Testis (tissue), 3 donors: ENCODE results near the gene RNU4-1. TPM values are rescaled to one million over a fixed set of nuclear protein-coding genes. Genes with fewer than 3 reads are reported as not detected.

ENCODE experiments used
- DNase-seq: peaks from one replicate; pipeline ENCODE4 v3.0.0-alpha.2; 2019
- H3K27ac ChIP-seq, 2 donors: fragments of 200-600 bp; sonication (generic); one replicate each; pipeline ENCODE4 v1.5.1; 2019
- H3K27me3 ChIP-seq: fragments of 200-600 bp; sonication (generic); one replicate; pipeline ENCODE4 v1.5.1; 2019
- H3K36me3 ChIP-seq: fragments of 200-600 bp; sonication (generic); one replicate; pipeline ENCODE4 v1.5.1; 2017; ENCODE audit warnings: low read depth; ENCODE audit errors: missing control alignments
- H3K4me1 ChIP-seq: fragments of 200-600 bp; sonication (generic); one replicate; pipeline ENCODE4 v1.5.1; 2019
- H3K4me3 ChIP-seq, 2 donors: fragments of 200-600 bp; sonication (generic); one replicate each; pipeline ENCODE4 v1.5.1; 2017 to 2019
- H3K9me3 ChIP-seq: fragments of 200-600 bp; sonication (generic); one replicate; pipeline ENCODE4 v1.5.1; 2017
- POLR2A ChIP-seq: fragments of 450-650 bp; IDR thresholded peaks from one replicate; pipeline ENCODE4 v1.6.1; 2017; ENCODE audit warnings: antibody characterized with exemption, mild to moderate bottlenecking, moderate library complexity
- WGBS, 2 donors: methylation state at CpG; one replicate each; pipeline ENCODE4 v1.1.5; 2018; 5-methylcytosine and 5-hydroxymethylcytosine counted together
- intact Hi-C: fragments of 100-400 bp; cut with DNase I; formaldehyde crosslinking; loops from one replicate; pipeline ENCODE4 v1.15.1; 2023; ENCODE audit warnings: low total_unique reads
- polyA plus RNA-seq: library from polyadenylated mRNA; stranded (reverse); fragments of 350-450 nt; fragmentation: Illumina TruSeq; extraction: RNeasy Lipid Tissue Mini Kit (QIAGEN cat#74804); gene quantifications from one replicate; pipeline ENCODE4 v1.2.3, GENCODE V29; 2014; ENCODE audit warnings: low read depth, low replicate concordance; ENCODE audit not compliant: insufficient read depth
- total RNA-seq, 2 donors: library from RNA; depleted of rRNA; stranded (reverse); fragments of >200 nt; gene quantifications; one replicate each; pipeline ENCODE4 v1.2.3, GENCODE V29; 2016
- TF ChIP-seq, protein P1 (sequence below), 3 experiments: fragments of 450-650 bp in 2 of 3; fragments of 200-600 bp in 1 of 3; sonication (generic) in 1 of 3; IDR thresholded peaks; one replicate each; pipeline ENCODE4 v1.5.1; 2016 to 2019; ENCODE audit warnings: antibody characterized with exemption in 3 of 3, mild to moderate bottlenecking in 2 of 3, moderate library complexity in 1 of 3

Gene RNU4-1
- total and polyA plus RNA-seq, 3 donors from 2014 or later, result under 0.01 TPM; not detected in 1

DNA sequence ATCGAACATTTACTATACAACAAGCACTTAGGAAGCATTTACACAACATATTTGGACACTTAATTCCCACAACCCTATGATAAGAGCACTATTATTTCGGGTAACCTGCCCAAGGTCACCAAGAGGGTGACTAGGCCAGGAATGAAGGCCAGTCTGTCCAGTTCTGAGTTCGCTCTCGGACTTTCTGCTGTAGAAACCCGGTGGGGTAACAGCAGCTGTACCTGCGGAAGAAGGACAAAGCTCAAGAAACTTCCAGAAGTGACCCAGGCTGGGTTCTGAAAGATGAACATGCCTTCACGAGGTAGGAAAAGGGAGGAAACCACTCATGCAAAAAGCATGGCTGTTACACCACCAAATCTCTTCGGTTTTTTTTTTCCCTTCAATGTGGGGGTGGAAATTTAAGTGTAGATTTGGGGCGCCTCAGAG lies 23.8 kb upstream of the RNU4-1 start:
- Histone ChIP-seq H3K4me1 (peaks cover 7% of the 10 kb centered on the region), H3K4me3 (peak overlapping the region; percentile 53 to 75), H3K9me3 (no peaks in the 10 kb centered on the region), H3K27me3 (no peaks in the 10 kb centered on the region), H3K36me3 (no peaks in the 10 kb centered on the region), H3K27ac (peak overlapping the region; percentile 82 to 87)
- WGBS, 2 donors, result 12% methylated on average over 9 of the region's 9 CpGs
- TF ChIP-seq, protein P1, sequence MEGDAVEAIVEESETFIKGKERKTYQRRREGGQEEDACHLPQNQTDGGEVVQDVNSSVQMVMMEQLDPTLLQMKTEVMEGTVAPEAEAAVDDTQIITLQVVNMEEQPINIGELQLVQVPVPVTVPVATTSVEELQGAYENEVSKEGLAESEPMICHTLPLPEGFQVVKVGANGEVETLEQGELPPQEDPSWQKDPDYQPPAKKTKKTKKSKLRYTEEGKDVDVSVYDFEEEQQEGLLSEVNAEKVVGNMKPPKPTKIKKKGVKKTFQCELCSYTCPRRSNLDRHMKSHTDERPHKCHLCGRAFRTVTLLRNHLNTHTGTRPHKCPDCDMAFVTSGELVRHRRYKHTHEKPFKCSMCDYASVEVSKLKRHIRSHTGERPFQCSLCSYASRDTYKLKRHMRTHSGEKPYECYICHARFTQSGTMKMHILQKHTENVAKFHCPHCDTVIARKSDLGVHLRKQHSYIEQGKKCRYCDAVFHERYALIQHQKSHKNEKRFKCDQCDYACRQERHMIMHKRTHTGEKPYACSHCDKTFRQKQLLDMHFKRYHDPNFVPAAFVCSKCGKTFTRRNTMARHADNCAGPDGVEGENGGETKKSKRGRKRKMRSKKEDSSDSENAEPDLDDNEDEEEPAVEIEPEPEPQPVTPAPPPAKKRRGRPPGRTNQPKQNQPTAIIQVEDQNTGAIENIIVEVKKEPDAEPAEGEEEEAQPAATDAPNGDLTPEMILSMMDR (IDR thresholded peaks at IDR 0.05), result no peak
- TF ChIP-seq POLR2A, result no peak
- intact Hi-C loops, result no loop called here
- no peak for DNase-seq

DNA sequence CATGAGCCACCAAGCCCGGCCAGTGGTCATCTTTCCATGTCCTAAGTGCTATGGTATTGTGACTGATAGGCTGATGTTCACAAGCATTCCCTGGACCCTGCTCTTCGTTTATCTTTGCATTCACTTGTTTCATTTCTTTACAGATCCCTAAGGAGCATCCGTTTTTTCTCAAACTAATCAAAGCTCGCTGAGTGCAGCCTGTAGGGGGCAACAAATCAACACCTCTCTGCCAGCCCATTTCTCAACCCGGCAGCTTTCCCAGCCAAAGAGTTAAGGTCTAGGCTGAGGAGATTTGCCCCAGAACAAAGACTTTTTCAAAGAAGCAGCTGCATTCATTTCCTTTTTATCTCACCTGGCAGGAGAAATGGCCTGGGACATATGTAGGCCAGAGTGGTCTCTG lies 21.2 kb upstream of the RNU4-1 start:
- 67 to 70% methylated on average over 5 of the region's 5 CpGs for WGBS, 2 donors

DNA sequence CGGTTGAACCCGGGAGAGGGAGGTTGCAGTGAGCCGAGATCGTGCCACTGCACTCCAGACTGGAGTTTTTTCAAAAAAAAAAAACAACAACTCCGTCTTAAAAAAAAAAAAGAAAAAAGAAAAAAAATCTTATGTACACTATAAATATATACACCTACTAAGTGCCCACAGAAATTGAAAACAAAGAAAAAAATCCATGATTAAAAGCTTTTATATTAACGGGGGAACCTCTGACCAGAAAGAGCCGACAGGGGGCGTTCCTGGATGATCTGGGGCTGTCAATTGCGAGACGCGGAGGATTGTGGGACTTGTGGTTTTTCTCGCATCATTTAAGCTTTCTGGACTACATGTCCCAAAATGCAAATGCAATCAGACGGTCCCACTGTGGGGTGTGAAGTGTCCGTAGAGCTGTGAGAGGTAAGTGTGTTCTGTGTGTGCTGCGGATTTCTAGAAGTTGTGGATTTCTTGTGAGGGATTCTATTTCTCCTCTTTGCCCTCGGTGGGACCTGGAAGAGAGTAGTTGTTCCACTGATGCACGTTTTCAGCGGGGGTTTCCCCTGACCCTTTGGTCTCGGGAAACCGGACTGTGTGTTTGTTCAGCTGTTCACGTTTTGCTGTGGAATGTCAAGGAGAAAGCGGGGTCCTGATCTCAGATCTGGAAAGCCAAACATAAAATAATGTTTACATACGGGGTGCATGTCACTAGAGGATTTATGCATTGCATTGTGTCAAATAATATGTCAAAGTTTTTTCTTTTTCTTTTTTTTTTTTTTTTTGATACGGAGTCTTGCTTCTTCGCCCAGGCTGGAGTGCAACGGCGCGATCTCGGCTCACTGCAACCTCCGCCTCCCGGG lies 9.2 kb upstream of the RNU4-1 start, which contains the start of gene SIRT4:
SIRT4 (plus strand) TSS at position 360 of the 854 bp plus-strand sequence. CDS start 1,241 bp downstream, outside the sequence.
- Histone ChIP-seq H3K9me3 (no peaks in the 10 kb centered on the region), H3K27me3 (no peaks in the 10 kb centered on the region), H3K27ac (peak within 1 kb of the TSS in 1 of 2 donors; percentile 47), H3K4me3 (peak within 1 kb of the TSS; percentile 62 to 64), H3K36me3 (no peaks in the 10 kb centered on the region), H3K4me1 (no peaks in the 10 kb centered on the region)
- intact Hi-C loops, result no loop called here
- TF ChIP-seq, protein P1 (IDR thresholded peaks at IDR 0.05), result peak; percentile 62 to 79 (median 67)
- TF ChIP-seq POLR2A, result no peak
- DNase-seq, result peak; percentile 98
- WGBS, 2 donors, result 4 to 7% methylated on average over 31 of the region's 31 CpGs

More for the DNA sequence above, 21.2 kb upstream of the RNU4-1 start:
- Histone ChIP-seq H3K9me3 (no peaks in the 10 kb centered on the region), H3K4me3 (no peak overlapping the region), H3K27me3 (no peaks in the 10 kb centered on the region), H3K27ac (no peak overlapping the region), H3K4me1 (peaks cover 7% of the 10 kb centered on the region), H3K36me3 (no peaks in the 10 kb centered on the region)
- DNase-seq, result no peak
- TF ChIP-seq POLR2A, result no peak
- TF ChIP-seq, protein P1 (IDR thresholded peaks at IDR 0.05), result no peak
- intact Hi-C loops, result no loop called here

DNA sequence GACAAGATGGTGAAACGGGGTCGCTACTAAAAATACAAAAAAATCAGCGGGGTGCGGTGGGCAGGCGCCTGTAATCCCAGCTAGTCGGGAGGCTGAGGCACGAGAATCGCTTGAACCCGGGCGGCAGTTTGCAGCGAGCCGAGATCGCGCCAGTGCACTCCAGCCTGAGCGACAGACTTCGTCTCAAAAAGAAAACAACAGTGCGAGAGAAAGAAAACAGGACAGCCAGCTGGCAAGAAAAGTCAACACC lies 701 bp downstream of the RNU4-1 start:
- TF ChIP-seq, protein P1 (IDR thresholded peaks at IDR 0.05), result no peak
- TF ChIP-seq POLR2A, result no peak
- no peaks in the 10 kb centered on the region for H3K27me3 ChIP-seq
- peak overlapping the region; percentile 97 to 98 for H3K27ac ChIP-seq
- peak overlapping the region; percentile 59 to 73 for H3K4me3 ChIP-seq
- no peaks in the 10 kb centered on the region for H3K36me3 ChIP-seq
- intact Hi-C loops, result no loop called here
- WGBS, 2 donors, result 0 to 1% methylated on average over 17 of the region's 17 CpGs
- no peak for DNase-seq
- peaks cover 6% of the 10 kb centered on the region for H3K4me1 ChIP-seq
- no peaks in the 10 kb centered on the region for H3K9me3 ChIP-seq
